ENCODE results near the gene ZNF771.

DNA sequence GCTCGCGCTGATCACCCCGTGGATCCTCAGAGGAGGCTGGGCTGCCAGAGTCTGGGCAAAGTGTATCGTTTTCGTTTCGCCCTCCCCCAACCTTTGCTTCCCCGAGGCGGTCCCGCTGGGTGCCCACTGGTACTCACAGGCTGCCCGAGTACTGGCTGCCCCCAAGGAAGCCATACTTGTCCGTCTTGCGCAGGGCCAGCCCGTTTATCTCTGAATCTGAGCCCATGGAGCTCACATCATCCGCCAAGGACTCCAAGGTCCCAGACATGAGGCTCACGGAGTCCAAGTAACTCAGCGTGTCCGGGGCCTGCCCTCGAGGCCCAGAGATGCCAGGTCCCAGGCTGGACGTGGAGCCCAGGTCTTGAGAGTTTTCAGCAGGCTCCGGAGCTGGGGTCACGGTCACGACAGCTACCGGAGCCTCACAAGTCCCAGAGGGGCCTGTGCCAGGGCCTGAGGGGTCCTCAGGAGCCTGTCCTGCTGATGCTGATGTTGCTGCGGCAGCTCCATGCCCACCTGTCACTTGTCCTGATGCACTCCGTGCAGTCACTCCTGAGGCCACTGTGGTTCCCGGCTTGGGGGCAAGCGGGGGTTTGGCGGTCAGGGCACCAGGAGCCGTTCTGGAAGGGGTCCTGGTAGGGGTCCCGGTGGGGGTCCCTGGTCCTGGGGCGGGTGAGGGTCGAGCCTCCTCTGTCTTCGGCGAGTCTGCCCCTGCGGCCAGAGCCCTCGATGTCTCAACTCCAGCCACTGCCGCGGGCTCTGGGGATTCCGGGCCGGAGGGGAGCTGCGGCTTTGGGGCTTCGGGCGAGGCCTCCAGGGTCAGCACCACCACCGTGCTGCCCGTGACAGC, 38.1 kb upstream of the ZNF771 start:
- TF ChIP-seq GABPB1 (CRISPR knock-in tag; IDR thresholded peaks at IDR 0.05) (no peak), ZNF695 (CRISPR knock-in tag; IDR thresholded peaks at IDR 0.05) (no peak), USF2 (CRISPR knock-in tag; IDR thresholded peaks at IDR 0.05) (no peak), ZBTB26 (CRISPR knock-in tag; IDR thresholded peaks at IDR 0.05) (no peak), FOSL1 (tag; conservative IDR thresholded peaks at IDR 0.05) (no peak)
- TF ChIP-seq, protein P1, sequence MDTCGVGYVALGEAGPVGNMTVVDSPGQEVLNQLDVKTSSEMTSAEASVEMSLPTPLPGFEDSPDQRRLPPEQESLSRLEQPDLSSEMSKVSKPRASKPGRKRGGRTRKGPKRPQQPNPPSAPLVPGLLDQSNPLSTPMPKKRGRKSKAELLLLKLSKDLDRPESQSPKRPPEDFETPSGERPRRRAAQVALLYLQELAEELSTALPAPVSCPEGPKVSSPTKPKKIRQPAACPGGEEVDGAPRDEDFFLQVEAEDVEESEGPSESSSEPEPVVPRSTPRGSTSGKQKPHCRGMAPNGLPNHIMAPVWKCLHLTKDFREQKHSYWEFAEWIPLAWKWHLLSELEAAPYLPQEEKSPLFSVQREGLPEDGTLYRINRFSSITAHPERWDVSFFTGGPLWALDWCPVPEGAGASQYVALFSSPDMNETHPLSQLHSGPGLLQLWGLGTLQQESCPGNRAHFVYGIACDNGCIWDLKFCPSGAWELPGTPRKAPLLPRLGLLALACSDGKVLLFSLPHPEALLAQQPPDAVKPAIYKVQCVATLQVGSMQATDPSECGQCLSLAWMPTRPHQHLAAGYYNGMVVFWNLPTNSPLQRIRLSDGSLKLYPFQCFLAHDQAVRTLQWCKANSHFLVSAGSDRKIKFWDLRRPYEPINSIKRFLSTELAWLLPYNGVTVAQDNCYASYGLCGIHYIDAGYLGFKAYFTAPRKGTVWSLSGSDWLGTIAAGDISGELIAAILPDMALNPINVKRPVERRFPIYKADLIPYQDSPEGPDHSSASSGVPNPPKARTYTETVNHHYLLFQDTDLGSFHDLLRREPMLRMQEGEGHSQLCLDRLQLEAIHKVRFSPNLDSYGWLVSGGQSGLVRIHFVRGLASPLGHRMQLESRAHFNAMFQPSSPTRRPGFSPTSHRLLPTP (IDR thresholded peaks at IDR 0.05; ENCODE audit: borderline replicate concordance, extremely low read depth, insufficient read length): no peak

All from K562 (cell line).